H1 (cell line): Measurements from ENCODE around the gene CHRM1. TPM values are rescaled to one million over a fixed set of nuclear protein-coding genes. Genes with fewer than 3 reads are reported as not detected.

Experiments used
- CTCF ChIA-PET: fragments of 300-600 bp; sonication (Branson Sonifier 250); formaldehyde crosslinking; loops from one replicate; lab custom pipeline; 2021; ENCODE audit not compliant: partially characterized antibody; lab: Charles Lee
- POLR2A ChIA-PET: fragments of 300-600 bp; sonication (Branson Sonifier 250); formaldehyde crosslinking; loops from one replicate; lab custom pipeline; 2021; ENCODE audit warnings: inconsistent platforms; ENCODE audit not compliant: partially characterized antibody; lab: Charles Lee
- DNase-seq, 2 experiments: peaks; one replicate each; pipeline versions ENCODE4 v3.0.0 to v3.0.0-alpha.2; 2010 to 2022; ENCODE audit warnings: low spot score in 2 of 2, low read depth in 1 of 2, mixed read lengths in 1 of 2
- FAIRE-seq: peaks from 2 replicates; lab custom pipeline; 2011; peaks lifted over from hg19 to GRCh38; lab: Jason Lieb, UNC
- H2AFZ ChIP-seq: 2 replicates; pipeline ENCODE4 v1.8.1; 2012; ENCODE audit warnings: low read length, inconsistent platforms
- H2AK5ac ChIP-seq: 2 replicates; pipeline ENCODE4 v1.6.1; 2013; ENCODE audit warnings: low read depth, low read length
- H2BK120ac ChIP-seq: replicated peaks from 2 replicates; pipeline ENCODE3; 2013; ENCODE audit warnings: low read depth, low read length, inconsistent platforms
- H2BK12ac ChIP-seq: 2 replicates; pipeline ENCODE4 v1.6.1; 2013; ENCODE audit warnings: low read depth, low read length
- H2BK15ac ChIP-seq: 2 replicates; pipeline ENCODE4 v1.6.1; 2013; ENCODE audit warnings: low read length
- H2BK20ac ChIP-seq: 2 replicates; pipeline ENCODE4 v1.6.1; 2013; ENCODE audit warnings: low read length
- H2BK5ac ChIP-seq: 2 replicates; pipeline ENCODE4 v1.6.1; 2013; ENCODE audit warnings: low read depth, low read length
- H3K14ac ChIP-seq: 2 replicates; pipeline ENCODE4 v1.6.1; 2013; ENCODE audit warnings: inconsistent platforms; ENCODE audit not compliant: insufficient read length
- H3K18ac ChIP-seq: 2 replicates; pipeline ENCODE4 v1.6.1; 2013; ENCODE audit warnings: low read length; ENCODE audit errors: extremely low read depth
- H3K23ac ChIP-seq: 2 replicates; pipeline ENCODE4 v1.6.1; 2013; ENCODE audit warnings: inconsistent platforms; ENCODE audit not compliant: insufficient read length
- H3K23me2 ChIP-seq: 2 replicates; pipeline ENCODE4 v1.6.1; 2013; ENCODE audit warnings: low read depth, low read length
- H3K27ac ChIP-seq: 2 replicates; pipeline ENCODE4 v1.6.1; 2011; ENCODE audit warnings: low read depth, low read length, inconsistent platforms
- H3K27me3 ChIP-seq, 4 experiments: replicated peaks in 1 of 4; 1 replicate in 1 of 4; 2 replicates in 3 of 4; pipeline versions ENCODE4 v1.6.1 to v1.8.1; 2011 to 2013; ENCODE audit warnings: low read length in 3 of 4, mild to moderate bottlenecking in 3 of 4, inconsistent platforms in 2 of 4, mixed read lengths in 2 of 4, moderate library complexity in 1 of 4; ENCODE audit not compliant: control insufficient read depth in 3 of 4, insufficient read depth in 3 of 4; ENCODE audit errors: extremely low read depth in 1 of 4
- H3K36me3 ChIP-seq, 4 experiments: 2 replicates each; pipeline versions ENCODE4 v1.6.1 to v1.8.1; 2011 to 2013; ENCODE audit warnings: mild to moderate bottlenecking in 4 of 4, low read length in 3 of 4, moderate library complexity in 2 of 4, control low read depth in 1 of 4, inconsistent platforms in 1 of 4; ENCODE audit not compliant: insufficient read depth in 4 of 4, control insufficient read depth in 2 of 4
- H3K4ac ChIP-seq: replicated peaks from 2 replicates; pipeline ENCODE3; 2013; ENCODE audit warnings: low read length, low read depth, mixed read lengths, inconsistent platforms; ENCODE audit not compliant: insufficient read length
- H3K4me1 ChIP-seq, 4 experiments: replicated peaks in 1 of 4; 1 replicate in 1 of 4; 2 replicates in 3 of 4; pipeline versions ENCODE4 v1.6.1 to v1.8.1; 2011 to 2013; ENCODE audit warnings: low read length in 3 of 4, inconsistent platforms in 2 of 4, mixed read lengths in 1 of 4; ENCODE audit not compliant: insufficient read depth in 4 of 4, control insufficient read depth in 3 of 4
- H3K4me2 ChIP-seq, 2 experiments: 2 replicates each; pipeline versions ENCODE4 v1.6.1 to v1.8.1; 2011 to 2013; ENCODE audit warnings: low read depth in 2 of 2, low read length in 2 of 2, control low read depth in 1 of 2, inconsistent platforms in 1 of 2, mild to moderate bottlenecking in 1 of 2; ENCODE audit not compliant: insufficient read depth in 1 of 2
- H3K4me3 ChIP-seq, 4 experiments: fragments of 200-600, 300-600 bp in 1 of 4; sonication (generic), shearing (Covaris generic), sonication (Bioruptor Twin) in 1 of 4; 2 replicates each; pipeline versions ENCODE4 v1.5.1 to v1.8.1; 2011 to 2016; ENCODE audit warnings: low read length in 4 of 4, low read depth in 3 of 4, control low read depth in 2 of 4, inconsistent platforms in 2 of 4, mild to moderate bottlenecking in 2 of 4, mixed read lengths in 1 of 4, moderate library complexity in 1 of 4; ENCODE audit not compliant: insufficient read depth in 2 of 4; ENCODE audit errors: extremely low read depth in 1 of 4
- H3K56ac ChIP-seq: replicated peaks from 2 replicates; pipeline ENCODE3; 2013; ENCODE audit warnings: low read depth, mild to moderate bottlenecking, mixed read lengths, low read length, inconsistent platforms; ENCODE audit not compliant: insufficient read length
- H3K79me1 ChIP-seq: 2 replicates; pipeline ENCODE4 v1.6.1; 2013; ENCODE audit warnings: low read depth, low read length, control low read depth
- H3K79me2 ChIP-seq, 2 experiments: 2 replicates each; pipeline versions ENCODE4 v1.6.1 to v1.8.1; 2012 to 2013; ENCODE audit warnings: low read length in 2 of 2, mild to moderate bottlenecking in 2 of 2, inconsistent platforms in 1 of 2; ENCODE audit not compliant: insufficient read depth in 2 of 2, control insufficient read depth in 1 of 2
- H3K9ac ChIP-seq, 4 experiments: replicated peaks in 1 of 4; 1 replicate in 1 of 4; 2 replicates in 3 of 4; pipeline versions ENCODE4 v1.6.1 to v1.8.1; 2011 to 2013; ENCODE audit warnings: low read depth in 3 of 4, low read length in 3 of 4, control low read depth in 2 of 4, mild to moderate bottlenecking in 2 of 4, moderate library complexity in 2 of 4, inconsistent platforms in 1 of 4; ENCODE audit errors: extremely low read depth in 1 of 4
- H3K9me3 ChIP-seq, 2 experiments: 2 replicates each; pipeline versions ENCODE4 v1.6.1 to v1.8.1; 2012 to 2013; ENCODE audit warnings: mild to moderate bottlenecking in 2 of 2, moderate library complexity in 2 of 2, control low read depth in 1 of 2, inconsistent platforms in 1 of 2, low read depth in 1 of 2, low read length in 1 of 2, mixed read lengths in 1 of 2; ENCODE audit not compliant: insufficient read depth in 2 of 2
- H4K20me1 ChIP-seq, 2 experiments: replicated peaks in 1 of 2; 2 replicates each; pipeline versions ENCODE3 to v1.8.1; 2011 to 2013; ENCODE audit warnings: inconsistent platforms in 2 of 2, low read length in 2 of 2, mild to moderate bottlenecking in 1 of 2; ENCODE audit not compliant: insufficient read depth in 2 of 2, control insufficient read depth in 1 of 2
- H4K5ac ChIP-seq: 2 replicates; pipeline ENCODE4 v1.6.1; 2013; ENCODE audit warnings: low read length, low read depth, mixed read lengths, inconsistent platforms; ENCODE audit not compliant: insufficient read length
- H4K8ac ChIP-seq: 2 replicates; pipeline ENCODE4 v1.8.0; 2013; ENCODE audit warnings: mild to moderate bottlenecking, moderate library complexity, low read length, inconsistent platforms; ENCODE audit not compliant: insufficient read depth; ENCODE audit errors: extremely low read depth
- H4K91ac ChIP-seq: replicated peaks from 2 replicates; pipeline ENCODE3; 2013; ENCODE audit warnings: low read length, mixed read lengths, inconsistent platforms; ENCODE audit not compliant: insufficient read length
- POU5F1 ChIP-seq: IDR thresholded peaks from 2 replicates; pipeline ENCODE4 v1.6.1; 2011; ENCODE audit warnings: low read depth, mild to moderate bottlenecking, low read length, moderate library complexity
- SP4 ChIP-seq: IDR thresholded peaks from 2 replicates; pipeline ENCODE4 v1.6.1; 2012; ENCODE audit warnings: low read length, inconsistent platforms
- SRF ChIP-seq: IDR thresholded peaks from 2 replicates; pipeline ENCODE4 v1.6.1; 2011; ENCODE audit warnings: mild to moderate bottlenecking, low read depth, low read length, moderate library complexity
- TEAD4 ChIP-seq: IDR thresholded peaks from 2 replicates; pipeline ENCODE4 v1.6.1; 2012; ENCODE audit warnings: low read depth, low read length, inconsistent platforms, mixed read lengths
- WGBS, 2 experiments: shearing (Covaris generic) in 1 of 2; methylation state at CpG; one replicate each; pipeline versions ENCODE4 v1.1.6 to v1.1.7; 2013 to 2015; ENCODE audit warnings: low lambda C conversion rate in 2 of 2, mixed read lengths in 2 of 2, inconsistent platforms in 1 of 2, low coverage in 1 of 2, missing lambda C conversion rate in 1 of 2; ENCODE audit not compliant: insufficient replicate concordance in 2 of 2, insufficient coverage in 1 of 2, insufficient read length in 1 of 2; ENCODE audit errors: extremely low coverage in 1 of 2, missing lambda C conversion rate in 1 of 2; 5-methylcytosine and 5-hydroxymethylcytosine counted together
- polyA plus RNA-seq, 7 experiments: library from polyadenylated mRNA; depleted of rRNA in 3 of 7; stranded (reverse) in 5 of 7; unstranded in 2 of 7; fragments of >200 nt in 5 of 7; fragments of 200-250 nt in 2 of 7; gene quantifications; 1 replicate in 5 of 7; 2 replicates in 1 of 7; 4 replicates in 1 of 7; pipeline versions ENCODE4 v1.2.1 to v1.2.3, GENCODE V29; 2011 to 2013; ENCODE audit warnings: missing spikeins in 2 of 7, mixed read lengths in 2 of 7
- total RNA-seq: library from RNA; stranded (reverse); fragmentation: NEBNext Ultra II Directional; extraction: Animal tissue kit (Norgen Biotek cat#: 25700); gene quantifications from 2 replicates; pipeline ENCODE4 v1.2.1, GENCODE V29; 2021

Gene CHRM1
- total and polyA plus RNA-seq, 2 of the 8 experiments (the other 6 are each of a cell fraction or from before 2014, with no cell fraction given): 0.08 TPM; not detected in 1

DNA sequence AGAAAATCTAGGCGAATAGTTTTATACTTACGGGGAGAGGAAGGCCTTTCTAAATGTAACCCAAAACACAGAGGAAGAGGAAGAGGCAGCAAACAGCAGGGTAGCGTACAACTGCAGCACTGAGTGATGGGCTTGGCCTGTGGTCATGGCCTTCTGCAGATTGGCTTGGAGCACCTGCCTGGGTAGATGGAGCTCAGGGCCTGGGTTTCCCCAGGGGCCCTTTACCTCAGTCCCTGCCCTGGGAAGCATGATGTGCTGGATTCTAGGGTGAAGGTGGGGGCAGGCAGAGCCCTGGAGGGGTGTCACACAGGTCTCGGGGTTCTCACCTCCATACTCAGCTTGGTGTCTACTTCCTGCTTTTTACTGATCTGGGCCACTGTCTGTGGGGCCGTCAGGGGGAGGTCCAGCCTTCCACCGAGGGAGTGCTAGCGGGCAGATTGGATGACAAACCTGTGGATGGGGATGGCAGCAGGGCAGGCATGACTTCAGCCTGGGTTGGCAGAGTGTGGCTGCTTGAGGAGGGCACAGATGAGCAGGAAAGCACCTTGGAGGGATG, 27.7 kb upstream of the CHRM1 start:
- ChIA-PET CTCF (interaction anchor here (1.1 to 5.4 kb wide), 6 partner anchors 26 to 75 kb away, joined by 3 to 26 read pairs (median 8); no protein-coding TSS in a partner anchor), POLR2A (interaction anchor here (0.8 to 1.4 kb wide), 2 partner anchors 66 to 107 kb away, joined by 3 to 4 read pairs; no protein-coding TSS in a partner anchor)
- H3K56ac ChIP-seq: no peak overlapping the region
- no peak overlapping the region for H4K5ac ChIP-seq
- DNase-seq (no peak), FAIRE-seq (no peak)
- no peak overlapping the region for H3K18ac ChIP-seq
- no peak overlapping the region for H2AFZ ChIP-seq
- no peak overlapping the region for H4K8ac ChIP-seq
- no peak overlapping the region for H2BK20ac ChIP-seq
- no peak overlapping the region for H3K4me2 ChIP-seq
- no peaks in the 10 kb centered on the region for H3K36me3 ChIP-seq
- H3K4me3 ChIP-seq: no peak overlapping the region
- H3K4ac ChIP-seq: no peak overlapping the region
- no peak overlapping the region for H2BK15ac ChIP-seq
- no peak overlapping the region for H3K27ac ChIP-seq
- no peak overlapping the region for H2BK5ac ChIP-seq
- H2BK120ac ChIP-seq: no peak overlapping the region
- no peaks in the 10 kb centered on the region for H3K79me1 ChIP-seq
- H3K9me3 ChIP-seq: no peaks in the 10 kb centered on the region
- no peaks in the 10 kb centered on the region for H3K79me2 ChIP-seq
- H3K23ac ChIP-seq: no peak overlapping the region
- H3K9ac ChIP-seq: no peak overlapping the region
- H4K20me1 ChIP-seq: no peaks in the 10 kb centered on the region
- no peak overlapping the region for H2AK5ac ChIP-seq
- no peak overlapping the region for H2BK12ac ChIP-seq
- H4K91ac ChIP-seq: no peak overlapping the region
- H3K27me3 ChIP-seq: no peaks in the 10 kb centered on the region
- no peak overlapping the region for H3K14ac ChIP-seq
- 93% methylated on average over 7 of the region's 7 CpGs; no CpG with 5 or more reads in 1 of the 2 experiments for whole genome bisulfite sequencing, 2 experiments
- no peaks in the 10 kb centered on the region for H3K4me1 ChIP-seq
- TF ChIP-seq SP4 (no peak), SRF (no peak), POU5F1 (no peak), TEAD4 (no peak)
- no peaks in the 10 kb centered on the region; the same call in 1 of the 2 replicates for H3K23me2 ChIP-seq
